T-helper 1 cell (primary cell): ENCODE measurements around the gene COQ5.

Experiments used
- DNase-seq, 5 donors: peaks; one replicate each; pipeline ENCODE4 v3.0.0-alpha.2; 2012 to 2020

Gene COQ5

DNA sequence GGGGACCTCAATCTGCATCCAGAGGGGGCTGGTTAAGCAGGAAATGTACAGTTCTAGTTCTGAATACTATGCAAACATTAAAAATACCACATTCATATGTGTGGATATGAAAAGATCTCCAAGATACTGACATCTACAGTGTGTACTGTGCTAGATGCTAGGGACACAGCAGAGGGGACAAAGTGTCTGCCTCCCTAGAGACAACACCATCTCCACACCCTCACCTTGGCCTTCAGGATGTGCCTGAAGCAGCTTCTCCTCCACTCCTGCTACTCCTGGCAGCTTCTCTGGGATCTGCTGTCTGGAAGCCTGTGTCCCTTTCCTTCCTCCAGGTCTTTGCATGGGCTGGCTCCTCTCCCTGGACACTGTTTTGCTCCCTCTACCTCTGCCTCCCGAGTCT is 48.7 kb downstream of the COQ5 start:
- DNase-seq = no peak

GRCh38 chr12:120479458-120479857 is 49.5 kb downstream of the COQ5 start:
- no peak for DNase-seq

GRCh38 chr12:120475643-120476042 is 53.3 kb downstream of the COQ5 start:
- no peak for DNase-seq

- DNase-seq = no peak
Measured at GRCh38 chr12:120474616-120474960, 54.4 kb downstream of the COQ5 start.

GRCh38 chr12:120473807-120474615 is 54.9 kb downstream of the COQ5 start:
- DNase-seq = no peak

DNA sequence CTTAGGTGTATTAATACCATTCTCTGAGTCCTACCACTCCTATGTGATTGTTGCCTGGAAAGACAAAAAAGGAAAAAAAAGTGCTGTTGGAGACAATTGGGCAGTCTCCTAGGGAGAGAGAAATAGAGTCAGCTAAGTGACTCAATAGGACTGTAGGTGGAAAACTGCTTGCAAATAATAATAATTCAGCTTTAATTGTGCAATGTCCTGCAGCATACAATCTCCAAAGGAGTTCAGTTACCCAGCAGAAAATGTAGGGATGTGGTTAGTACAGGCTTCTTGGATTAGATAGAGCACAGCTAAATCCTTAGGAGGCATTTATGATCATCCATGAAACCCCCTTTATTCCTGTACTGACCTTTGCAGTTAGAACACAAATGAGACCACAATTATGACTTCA is 56.4 kb downstream of the COQ5 start:
- no peak for DNase-seq

GRCh38 chr12:120470150-120470784 is 58.7 kb downstream of the COQ5 start:
- DNase-seq = no peak

GRCh38 chr12:120469450-120470149 is 59.4 kb downstream of the COQ5 start, which contains the start of gene SRSF9:
SRSF9 (minus strand) TSS chr12:120469748; CDS start chr12:120469609, 139 bp downstream.
- DNase-seq = peak; percentile 95 to 98 (median 97)

GRCh38 chr12:120468821-120469449 is 60.0 kb downstream of the COQ5 start:
- DNase-seq = peak in 1 of 5 donors; percentile 13

DNA sequence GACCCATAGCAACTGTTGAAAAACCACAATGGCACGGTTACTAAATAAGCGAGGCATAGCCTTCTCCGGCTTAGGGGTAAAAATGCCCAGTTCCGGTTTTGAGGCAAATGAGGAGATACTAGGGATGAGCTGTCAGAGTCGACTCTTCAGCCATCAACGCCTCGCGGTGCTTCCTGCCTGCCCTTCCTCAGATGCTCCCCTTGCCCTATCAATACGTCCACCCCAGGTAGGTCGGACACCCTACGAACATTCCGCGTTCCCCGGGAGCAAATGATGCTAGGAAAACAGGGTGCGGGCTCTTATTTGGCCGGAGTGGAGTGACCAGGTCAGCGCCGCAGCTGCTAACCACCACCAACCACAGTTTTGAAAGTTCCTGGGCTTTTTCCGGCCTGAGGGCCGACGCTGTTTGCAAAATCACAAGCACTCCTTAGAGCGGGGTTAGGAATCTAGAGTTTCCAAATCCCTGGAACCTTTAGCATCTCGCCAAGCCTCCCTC is 60.6 kb downstream of the COQ5 start:
- DNase-seq = peak in 1 of 5 donors; percentile 20

DNA sequence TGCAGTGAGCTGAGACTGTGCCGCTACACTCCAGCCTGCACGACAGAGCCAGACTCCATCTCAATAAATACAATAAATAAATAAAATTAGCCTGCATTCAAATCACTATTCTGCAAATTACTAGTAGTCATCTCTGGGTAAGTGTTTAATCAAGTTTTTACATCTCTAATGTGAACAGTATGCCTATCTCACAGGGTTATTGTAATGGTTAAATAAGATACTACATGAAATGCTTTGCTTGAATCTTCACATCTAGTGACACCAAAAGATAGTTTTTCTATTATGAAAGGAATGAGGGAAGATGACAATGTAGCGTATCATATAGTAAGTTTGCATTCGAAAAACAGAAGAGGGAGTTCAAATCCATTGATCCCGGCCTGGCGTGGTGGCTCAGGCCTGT is 61.5 kb downstream of the COQ5 start:
- no peak for DNase-seq

DNA sequence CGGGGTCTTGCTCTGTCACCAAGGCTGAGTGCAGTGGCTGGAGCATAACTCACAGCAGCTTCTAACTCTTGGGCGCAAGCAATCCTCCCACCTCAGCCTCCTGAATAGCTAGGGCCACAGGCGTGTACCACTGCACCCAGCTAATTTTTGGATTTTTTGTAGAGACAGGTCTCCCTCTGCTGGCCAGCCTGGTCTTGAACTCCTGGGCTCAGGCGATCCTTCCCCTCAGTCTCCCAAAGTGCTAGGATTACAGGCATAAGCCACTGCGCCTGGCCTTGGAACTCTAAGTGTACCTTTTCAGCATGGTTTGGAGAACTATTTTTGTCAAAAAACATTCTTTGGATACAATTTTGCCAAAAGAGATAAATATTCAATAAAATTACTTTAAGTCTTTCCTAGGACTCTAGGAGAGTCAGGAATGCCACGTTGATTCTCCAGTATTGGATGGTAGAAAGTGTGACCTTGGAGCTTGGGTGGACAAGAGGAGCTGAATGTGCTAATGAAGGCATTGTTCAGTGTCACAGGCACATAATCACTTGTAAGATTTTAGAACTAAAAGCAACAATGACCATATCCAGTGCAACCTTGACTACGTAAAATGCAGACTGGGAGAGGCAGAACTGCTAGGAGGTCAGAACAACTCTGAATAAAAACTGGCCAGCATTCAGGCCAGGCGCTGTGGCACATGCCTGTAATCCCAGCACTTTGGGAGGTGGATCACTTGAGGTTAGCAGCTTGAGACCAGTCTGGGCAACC is 62.2 kb downstream of the COQ5 start:
- peak in 4 of 5 donors; percentile 21 to 36 (median 33) for DNase-seq

DNA sequence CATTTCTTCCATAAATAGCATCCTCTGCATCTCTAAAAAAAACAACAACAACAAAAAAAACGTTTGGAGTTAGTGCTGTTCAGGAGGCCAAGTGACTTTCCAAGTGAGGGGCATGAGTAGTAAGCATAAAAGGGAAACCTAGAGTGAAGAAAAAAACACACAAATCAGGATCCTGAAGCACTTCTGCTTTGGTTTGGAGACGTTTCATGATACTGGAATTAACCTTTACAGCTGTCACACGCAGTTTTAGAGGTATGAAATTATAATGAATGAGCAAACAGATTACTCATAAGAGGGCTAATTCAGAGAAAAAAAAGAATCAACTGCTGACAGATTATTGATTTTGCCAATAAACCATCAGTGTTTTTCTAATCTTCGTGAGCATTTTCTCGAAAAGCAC is 63.2 kb downstream of the COQ5 start:
- DNase-seq = no peak

DNA sequence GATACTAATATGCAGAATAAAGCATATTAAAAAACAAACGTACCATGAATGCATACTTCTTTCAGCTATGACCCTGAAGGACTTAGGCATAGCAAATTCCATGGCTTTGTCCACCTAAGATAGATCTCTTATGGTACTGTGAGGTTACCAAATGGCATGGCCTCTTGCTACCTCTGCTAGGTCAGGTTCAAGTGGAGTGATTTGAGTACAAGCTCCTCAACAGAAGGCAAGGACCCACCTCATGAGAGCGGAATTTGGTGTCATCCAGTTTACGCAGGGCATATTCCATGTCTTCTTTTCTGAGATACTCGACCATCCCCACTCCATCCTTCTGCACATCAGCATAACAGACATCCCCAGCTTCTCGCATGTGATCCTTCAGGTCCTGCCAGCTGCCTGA is 65.2 kb downstream of the COQ5 start:
- no peak for DNase-seq

GRCh38 chr12:120462099-120462640 is 66.8 kb downstream of the COQ5 start:
- DNase-seq = no peak

DNA sequence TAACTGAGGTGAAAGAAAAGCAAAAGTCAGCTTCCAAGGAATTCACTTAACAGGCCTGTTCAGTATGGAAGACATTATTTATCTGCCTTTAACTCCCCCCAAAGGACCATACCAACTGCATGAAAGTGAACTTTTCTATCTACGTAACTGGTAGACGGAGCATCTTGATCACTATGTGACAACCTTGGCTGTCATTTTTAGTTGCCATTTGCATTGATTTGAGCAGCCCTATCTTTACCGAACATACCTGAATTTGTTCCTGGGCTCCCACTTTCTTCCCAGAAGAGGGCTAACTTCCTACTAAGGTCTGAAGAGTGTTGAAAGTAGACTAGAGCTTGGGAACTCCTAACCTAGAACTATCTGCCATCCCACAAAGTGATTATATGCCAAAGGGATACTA is 68.8 kb downstream of the COQ5 start:
- no peak for DNase-seq

DNA sequence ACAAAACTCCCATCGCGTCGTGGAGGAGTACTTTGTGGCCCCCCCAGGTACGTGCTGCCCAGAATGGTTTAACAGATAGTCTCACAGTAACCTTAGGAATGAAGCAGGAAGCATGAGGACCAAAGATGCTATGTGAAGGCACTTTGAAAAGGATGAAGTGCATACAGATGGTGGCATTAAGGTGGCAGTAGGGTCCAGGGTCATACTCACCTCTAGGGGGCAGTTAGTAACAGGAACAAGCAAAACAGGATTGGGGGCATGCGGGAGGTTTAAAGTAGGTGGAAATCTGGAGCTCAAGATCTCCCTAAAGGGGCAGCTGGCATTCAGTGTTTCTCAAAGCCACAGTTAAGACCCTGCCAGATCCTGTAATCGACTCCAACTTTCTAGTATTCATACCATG is 71.8 kb downstream of the COQ5 start:
- no peak for DNase-seq

GRCh38 chr12:120455302-120455701 is 73.7 kb downstream of the COQ5 start:
- DNase-seq = no peak

DNA sequence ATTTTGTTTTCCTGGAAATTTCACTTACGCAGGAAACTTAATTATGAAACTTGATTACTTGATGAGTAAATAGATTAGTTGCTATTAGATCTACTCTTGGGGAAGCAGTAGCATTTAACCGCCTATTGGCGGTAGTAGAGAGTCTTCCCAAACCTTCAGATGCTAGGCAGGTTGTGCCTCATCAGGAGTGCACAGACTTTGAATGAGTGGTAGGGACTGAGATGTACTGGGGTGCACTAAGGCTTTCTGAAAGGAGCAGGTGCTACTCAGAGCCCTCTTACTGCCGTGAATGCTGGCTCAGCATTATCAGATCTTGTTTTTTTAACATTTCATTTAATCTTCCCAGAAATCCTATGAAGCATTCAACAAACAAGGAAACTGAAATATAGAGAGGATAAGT is 75.0 kb downstream of the COQ5 start:
- DNase-seq = peak in 1 of 5 donors; percentile 48
